Fibroblast of mammary gland (primary cell): ENCODE results near the gene WDR7.

Experiments used
- DNase-seq: peaks from one replicate; pipeline ENCODE4 v3.0.0-alpha.2; 2010; ENCODE audit warnings: low read depth
- H3K4me3 ChIP-seq: 2 replicates; pipeline ENCODE4 v1.5.1; 2011; ENCODE audit warnings: low read depth, mild to moderate bottlenecking, low read length, moderate library complexity; ENCODE audit not compliant: control insufficient read depth
- TF ChIP-seq, protein P1 (sequence below): conservative IDR thresholded peaks from 2 replicates; pipeline ENCODE4 v1.5.1; 2011; ENCODE audit warnings: low read depth, low read length, inconsistent platforms; ENCODE audit not compliant: control insufficient read depth, insufficient read depth

WDR7 gene

DNA sequence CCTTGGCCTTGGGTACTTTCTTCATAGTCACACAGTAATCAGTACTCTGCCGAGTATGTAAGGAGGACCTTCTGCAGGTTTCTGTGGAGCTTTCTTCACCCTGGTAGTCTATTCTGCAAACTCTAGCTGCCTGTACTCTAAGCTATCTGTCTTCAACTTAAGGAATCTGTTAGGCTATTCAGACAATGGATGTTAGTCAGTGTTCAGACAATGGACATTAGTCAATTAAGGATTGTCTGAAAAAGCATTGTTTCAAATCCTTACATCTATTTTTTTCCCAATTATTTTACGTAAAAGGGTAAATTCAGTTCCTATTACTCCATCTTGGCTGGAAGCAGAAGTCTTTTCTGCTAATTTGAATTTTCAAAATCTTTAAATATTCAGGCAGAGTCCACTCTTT lies 75.7 kb downstream of the WDR7 start:
- TF ChIP-seq, protein P1, sequence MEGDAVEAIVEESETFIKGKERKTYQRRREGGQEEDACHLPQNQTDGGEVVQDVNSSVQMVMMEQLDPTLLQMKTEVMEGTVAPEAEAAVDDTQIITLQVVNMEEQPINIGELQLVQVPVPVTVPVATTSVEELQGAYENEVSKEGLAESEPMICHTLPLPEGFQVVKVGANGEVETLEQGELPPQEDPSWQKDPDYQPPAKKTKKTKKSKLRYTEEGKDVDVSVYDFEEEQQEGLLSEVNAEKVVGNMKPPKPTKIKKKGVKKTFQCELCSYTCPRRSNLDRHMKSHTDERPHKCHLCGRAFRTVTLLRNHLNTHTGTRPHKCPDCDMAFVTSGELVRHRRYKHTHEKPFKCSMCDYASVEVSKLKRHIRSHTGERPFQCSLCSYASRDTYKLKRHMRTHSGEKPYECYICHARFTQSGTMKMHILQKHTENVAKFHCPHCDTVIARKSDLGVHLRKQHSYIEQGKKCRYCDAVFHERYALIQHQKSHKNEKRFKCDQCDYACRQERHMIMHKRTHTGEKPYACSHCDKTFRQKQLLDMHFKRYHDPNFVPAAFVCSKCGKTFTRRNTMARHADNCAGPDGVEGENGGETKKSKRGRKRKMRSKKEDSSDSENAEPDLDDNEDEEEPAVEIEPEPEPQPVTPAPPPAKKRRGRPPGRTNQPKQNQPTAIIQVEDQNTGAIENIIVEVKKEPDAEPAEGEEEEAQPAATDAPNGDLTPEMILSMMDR: no peak
- no peak overlapping the region for H3K4me3 ChIP-seq
- DNase-seq: no peak

DNA sequence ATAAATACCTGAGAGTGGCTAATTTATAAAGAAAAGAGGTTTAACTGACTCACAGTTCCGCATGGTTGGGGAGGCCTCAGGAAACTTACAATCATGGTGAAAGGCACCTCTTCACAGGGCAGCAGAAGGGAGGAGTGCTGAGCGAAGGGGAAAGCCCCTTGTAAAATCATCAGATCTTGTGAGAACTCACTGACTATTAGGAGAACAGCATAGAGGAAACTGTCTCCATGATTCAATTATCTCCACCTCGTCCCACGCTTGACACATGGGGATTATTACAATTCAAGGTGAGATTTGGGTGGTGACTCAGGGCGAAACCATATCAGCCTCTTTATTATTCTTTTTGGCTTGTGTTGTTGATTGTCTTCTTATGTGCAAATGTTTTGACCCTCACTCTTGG lies 76.2 kb downstream of the WDR7 start:
- no peak for DNase-seq
- TF ChIP-seq, protein P1: no peak
- H3K4me3 ChIP-seq: no peak overlapping the region

DNA sequence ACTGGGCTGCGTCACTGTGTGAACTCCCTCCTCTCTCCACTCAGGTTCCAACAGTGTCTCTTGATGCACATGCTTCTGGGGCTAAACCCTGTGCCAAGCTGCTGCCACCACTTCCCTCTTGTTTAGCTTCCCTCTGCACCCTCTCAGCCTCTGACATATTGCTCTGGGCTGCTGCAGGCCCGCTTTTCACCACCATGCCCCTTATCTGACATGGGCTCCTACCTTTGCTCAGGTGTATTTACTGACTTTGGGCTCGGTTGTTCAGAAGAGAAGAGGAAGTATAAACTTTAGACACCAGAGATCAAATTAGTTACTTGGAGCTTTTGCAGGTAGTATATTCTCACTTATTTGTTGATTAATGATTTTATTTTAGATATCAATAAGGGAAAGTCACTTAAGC lies 77.6 kb downstream of the WDR7 start:
- TF ChIP-seq, protein P1: no peak
- no peak for DNase-seq
- no peak overlapping the region for H3K4me3 ChIP-seq

DNA sequence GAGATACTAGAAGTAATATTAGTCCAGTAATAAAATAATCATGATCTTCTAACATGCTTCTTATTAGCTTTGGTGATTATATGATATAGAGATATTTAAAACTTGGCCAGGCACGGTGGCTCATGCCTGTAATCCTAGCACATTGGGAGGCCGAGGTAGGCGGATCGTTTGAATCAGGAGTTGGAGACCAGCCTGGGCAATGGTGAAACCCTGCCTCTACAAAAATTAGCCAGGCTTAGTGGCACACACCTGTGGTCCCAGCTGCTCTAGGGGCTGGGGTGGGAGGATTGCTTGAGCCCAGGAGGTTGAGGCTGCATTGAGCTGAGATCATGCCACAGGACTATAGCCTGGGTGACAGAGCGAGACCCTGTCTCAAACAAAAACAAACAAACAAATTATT lies 87.0 kb downstream of the WDR7 start:
- TF ChIP-seq, protein P1: no peak
- DNase-seq: no peak
- H3K4me3 ChIP-seq: no peak overlapping the region

DNA sequence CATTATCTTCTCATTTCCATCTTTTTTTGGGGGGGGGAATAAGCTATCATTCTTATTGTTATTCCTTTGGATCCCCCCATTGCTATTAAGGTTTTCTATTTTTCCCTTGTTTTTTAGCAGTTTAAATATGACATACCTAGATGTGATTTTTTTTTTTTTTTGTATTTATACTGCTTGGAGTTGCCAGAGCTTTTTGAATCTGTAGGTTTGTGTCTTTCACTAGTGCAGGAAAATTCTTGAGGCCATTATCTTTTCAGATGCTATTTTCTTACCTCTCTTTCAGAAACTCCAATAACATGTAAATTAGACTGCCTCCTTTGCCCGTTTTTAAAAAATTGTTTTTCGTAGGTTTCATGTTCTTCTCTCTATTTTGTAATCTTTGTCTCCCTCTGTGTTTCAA lies 88.6 kb downstream of the WDR7 start:
- TF ChIP-seq, protein P1: no peak

DNA sequence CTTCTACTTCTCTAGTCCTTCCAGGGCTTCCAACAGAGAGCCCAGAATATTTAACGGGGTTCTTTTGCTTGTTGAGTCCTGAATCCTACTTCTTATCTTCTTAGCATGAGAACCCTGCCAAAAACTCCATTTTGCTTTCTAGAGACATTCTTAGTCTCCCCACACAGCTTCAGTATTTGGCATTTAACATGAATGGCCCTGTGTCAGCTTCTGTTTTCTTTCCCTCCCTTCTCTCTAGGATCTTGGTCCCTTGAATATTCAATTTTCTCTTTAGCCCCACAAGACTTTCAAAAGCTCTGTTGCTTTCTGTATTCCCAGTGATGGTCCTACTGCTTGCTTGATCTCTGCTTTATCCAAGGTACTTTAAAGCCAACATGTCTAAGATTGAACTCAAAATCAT lies 89.5 kb downstream of the WDR7 start:
- no peak overlapping the region for H3K4me3 ChIP-seq
- no peak for DNase-seq
- TF ChIP-seq, protein P1: no peak

More for the DNA sequence above, 88.6 kb downstream of the WDR7 start:
- no peak overlapping the region for H3K4me3 ChIP-seq
- DNase-seq: no peak

DNA sequence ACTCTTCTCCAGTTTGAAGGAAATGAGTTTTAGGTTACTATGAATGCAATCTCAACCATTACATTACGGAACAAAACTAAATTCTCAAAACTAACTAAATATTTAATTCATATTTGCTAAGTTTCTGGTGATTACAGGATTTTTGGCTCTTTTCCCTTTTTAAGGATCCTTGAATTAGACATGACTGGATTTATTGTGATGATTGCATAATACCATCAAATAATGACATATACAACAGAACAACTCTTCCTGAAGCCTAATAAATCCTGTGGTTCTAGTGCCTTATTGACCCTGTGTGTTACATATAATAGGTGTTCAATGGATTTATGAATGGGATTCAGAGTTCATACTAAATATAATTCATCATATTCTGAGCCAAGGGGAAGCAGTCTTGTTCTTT lies 90.5 kb downstream of the WDR7 start:
- TF ChIP-seq, protein P1: no peak
- no peak overlapping the region for H3K4me3 ChIP-seq
- no peak for DNase-seq
